T-cell (primary cell): Measurements from ENCODE around the gene RUBCNL. TPM values are rescaled to one million over a fixed set of nuclear protein-coding genes. Genes with fewer than 3 reads are reported as not detected.

Source experiments
- ATAC-seq, 4 experiments: fragments of 200-7000 bp in 3 of 4; fragments of 150-1000 bp in 1 of 4; cut with Tn5 transposase; replicated peaks in 1 of 4; 1 replicate in 3 of 4; 2 replicates in 1 of 4; pipeline ENCODE4 v1.10.0; 2021; ENCODE audit warnings: moderate library complexity in 3 of 4, mild to moderate bottlenecking in 2 of 4, moderate number of reproducible peaks in 1 of 4
- CTCF ChIA-PET, 2 donors: fragments of 300-600 bp; sonication (Branson Sonifier 250); formaldehyde crosslinking; loops; one replicate each; lab custom pipeline; 2022; ENCODE audit warnings: antibody characterized with exemption in 2 of 2; lab: Charles Lee
- POLR2A ChIA-PET, 2 donors: fragments of 300-600 bp; sonication (Branson Sonifier 250); formaldehyde crosslinking; loops; one replicate each; lab custom pipeline; 2022; ENCODE audit warnings: antibody characterized with exemption in 2 of 2; lab: Charles Lee
- DNase-seq, 35 experiments: peaks; one replicate each; pipeline versions ENCODE4 v3.0.0 to v3.0.0-alpha.2; 2013 to 2023
- H3K27ac ChIP-seq: one replicate; pipeline ENCODE4 v1.5.1; 2013; ENCODE audit warnings: low read length
- H3K27me3 ChIP-seq, 2 experiments: replicated peaks in 1 of 2; 1 replicate in 1 of 2; 2 replicates in 1 of 2; pipeline versions ENCODE4 v1.6.1 to v1.7.0; 2013; ENCODE audit warnings: low read length in 1 of 2, mixed read lengths in 1 of 2; ENCODE audit not compliant: control insufficient read depth in 2 of 2, insufficient read depth in 2 of 2; ENCODE audit errors: extremely low read depth in 1 of 2
- H3K36me3 ChIP-seq, 2 donors: 1 replicate in 1 of 2; 2 replicates in 1 of 2; pipeline versions ENCODE4 v1.6.1 to v1.7.0; 2013; ENCODE audit warnings: low read length in 1 of 2; ENCODE audit not compliant: control insufficient read depth in 2 of 2, insufficient read depth in 1 of 2; ENCODE audit errors: extremely low read depth in 1 of 2
- H3K4me1 ChIP-seq, 2 experiments: 1 replicate in 1 of 2; 2 replicates in 1 of 2; pipeline versions ENCODE4 v1.6.1 to v1.7.0; 2013; ENCODE audit warnings: low read length in 2 of 2, mixed read lengths in 1 of 2; ENCODE audit not compliant: insufficient read depth in 2 of 2, control insufficient read depth in 1 of 2; ENCODE audit errors: extremely low read depth in 1 of 2
- H3K4me3 ChIP-seq, 2 donors: 1 replicate in 1 of 2; 2 replicates in 1 of 2; pipeline versions ENCODE4 v1.5.1 to v1.7.0; 2013; ENCODE audit warnings: mild to moderate bottlenecking in 2 of 2, low read length in 1 of 2, moderate library complexity in 1 of 2; ENCODE audit not compliant: control insufficient read depth in 1 of 2; ENCODE audit errors: extremely low read depth in 1 of 2
- H3K9me3 ChIP-seq: 2 replicates; pipeline ENCODE4 v1.7.0; 2013
- H3K27ac Mint-ChIP-seq, 2 donors: one replicate each; pipeline ENCODE4 v1.8.0; 2020 to 2021; ENCODE audit warnings: mild to moderate bottlenecking in 2 of 2, mixed read lengths in 2 of 2
- H3K27me3 Mint-ChIP-seq, 2 donors: one replicate each; pipeline ENCODE4 v1.8.0; 2021 to 2022; ENCODE audit warnings: mixed read lengths in 2 of 2
- H3K36me3 Mint-ChIP-seq: one replicate; pipeline ENCODE4 v1.8.0; 2021; ENCODE audit warnings: mixed read lengths
- H3K4me1 Mint-ChIP-seq, 3 donors: one replicate each; pipeline ENCODE4 v1.8.0; 2020 to 2022; ENCODE audit warnings: mixed read lengths in 3 of 3, mild to moderate bottlenecking in 1 of 3
- H3K4me3 Mint-ChIP-seq, 3 donors: one replicate each; pipeline ENCODE4 v1.8.0; 2020 to 2022; ENCODE audit warnings: mild to moderate bottlenecking in 3 of 3, mixed read lengths in 3 of 3, moderate library complexity in 3 of 3
- H3K9me3 Mint-ChIP-seq, 3 donors: one replicate each; pipeline ENCODE4 v1.8.0; 2020 to 2022; ENCODE audit warnings: mixed read lengths in 3 of 3
- WGBS: methylation state at CpG from one replicate; pipeline ENCODE4 v1.1.5; 2013; ENCODE audit warnings: missing lambda C conversion rate; ENCODE audit not compliant: insufficient coverage; 5-methylcytosine and 5-hydroxymethylcytosine counted together
- total RNA-seq, 35 experiments: library from RNA in 6 of 35; stranded (reverse) in 6 of 35; fragments of 120-200 nt in 1 of 35; gene quantifications; one replicate each; pipeline versions ENCODE4 v1.2.1 to v1.2.4 and lab custom pipeline; 2013 to 2026

Gene RUBCNL
- total RNA-seq, 5 donors from 2014 or later (not counting 1 experiment from before 2014, with no cell fraction given): 1.4 to 11.7 (median 2.2) TPM

- H3K4me3 ChIP-seq: no peak overlapping the region
- H3K4me1 ChIP-seq: no peaks in the 10 kb centered on the region
- H3K27ac Mint-ChIP-seq: no peak overlapping the region
- no peaks in the 10 kb centered on the region for H3K9me3 ChIP-seq
- no peaks in the 10 kb centered on the region for H3K36me3 Mint-ChIP-seq
- H3K27me3 Mint-ChIP-seq: no peaks in the 10 kb centered on the region
- H3K4me3 Mint-ChIP-seq: no peak overlapping the region
- WGBS: 80% methylated on average over 1 of the region's 5 CpGs
- ATAC-seq: no peak
- DNase-seq: no peak
- no peak overlapping the region for H3K27ac ChIP-seq
- POLR2A ChIA-PET: no interaction called here
- H3K9me3 Mint-ChIP-seq: peaks cover 0 to 4% (median 3%) of the 10 kb centered on the region in 3 donors
- H3K36me3 ChIP-seq: no peaks in the 10 kb centered on the region
- peaks cover 0 to 2% of the 10 kb centered on the region in 2 experiments for H3K27me3 ChIP-seq
- peaks cover 7 to 9% (median 8%) of the 10 kb centered on the region in 3 donors for H3K4me1 Mint-ChIP-seq
- CTCF ChIA-PET: interaction anchor here (0.6 to 0.7 kb wide), 4 partner anchors 10 to 243 kb away, joined by 3 to 5 read pairs (median 3); no protein-coding TSS in a partner anchor
These were observed 32.0 kb downstream of the RUBCNL start for GRCh38 chr13:46355088-46355468.

- Histone ChIP-seq H3K4me3 (no peak overlapping the region), H3K9me3 (no peaks in the 10 kb centered on the region), H3K27me3 (peaks cover 0 to 5% of the 10 kb centered on the region in 2 experiments), H3K27ac (no peak overlapping the region), H3K36me3 (no peaks in the 10 kb centered on the region), H3K4me1 (no peaks in the 10 kb centered on the region)
- peaks cover 7 to 9% (median 8%) of the 10 kb centered on the region in 3 donors for H3K4me1 Mint-ChIP-seq
- ATAC-seq: peak in 3 of 4 experiments; percentile 48 to 89 (median 78)
- WGBS: 56% methylated on average over 3 of the region's 9 CpGs
- H3K27me3 Mint-ChIP-seq: no peaks in the 10 kb centered on the region
- H3K36me3 Mint-ChIP-seq: no peaks in the 10 kb centered on the region
- H3K4me3 Mint-ChIP-seq: no peak overlapping the region
- CTCF ChIA-PET: interaction anchor here (0.6 to 0.7 kb wide), 3 partner anchors 10 to 242 kb away, joined by 3 read pairs; no protein-coding TSS in a partner anchor
- DNase-seq: peak in 1 of 35 experiments; percentile 6
- H3K9me3 Mint-ChIP-seq: peaks cover 0 to 4% (median 3%) of the 10 kb centered on the region in 3 donors
- POLR2A ChIA-PET: no interaction called here
- peak overlapping the region; percentile 63 to 65 for H3K27ac Mint-ChIP-seq
These were observed 32.6 kb downstream of the RUBCNL start for GRCh38 chr13:46354156-46355087.

- ChIA-PET CTCF (no interaction called here), POLR2A (no interaction called here)
- H3K27me3 Mint-ChIP-seq: no peaks in the 10 kb centered on the region
- H3K9me3 Mint-ChIP-seq: peaks cover 0 to 4% (median 3%) of the 10 kb centered on the region in 3 donors
- Histone ChIP-seq H3K27ac (no peak overlapping the region), H3K9me3 (no peaks in the 10 kb centered on the region), H3K36me3 (no peaks in the 10 kb centered on the region), H3K4me3 (no peak overlapping the region), H3K27me3 (peaks cover 0 to 5% of the 10 kb centered on the region in 2 experiments), H3K4me1 (no peaks in the 10 kb centered on the region)
- DNase-seq (no peak), ATAC-seq (no peak)
- no peak overlapping the region for H3K4me3 Mint-ChIP-seq
- no CpG with 5 or more reads among the region's 8 CpGs for WGBS
- peaks cover 7 to 9% (median 8%) of the 10 kb centered on the region in 3 donors for H3K4me1 Mint-ChIP-seq
- no peak overlapping the region for H3K27ac Mint-ChIP-seq
- peaks cover 2% of the 10 kb centered on the region for H3K36me3 Mint-ChIP-seq
These were observed 34.2 kb downstream of the RUBCNL start for GRCh38 chr13:46352805-46353204.

- Histone ChIP-seq H3K4me3 (no peak overlapping the region), H3K27me3 (peaks cover 0 to 5% of the 10 kb centered on the region in 2 experiments), H3K9me3 (no peaks in the 10 kb centered on the region), H3K36me3 (no peaks in the 10 kb centered on the region), H3K27ac (no peak overlapping the region), H3K4me1 (no peaks in the 10 kb centered on the region)
- Mint-ChIP-seq H3K9me3 (peaks cover 0 to 4% (median 3%) of the 10 kb centered on the region in 3 donors), H3K4me1 (peaks cover 6 to 8% (median 7%) of the 10 kb centered on the region in 3 donors), H3K36me3 (peaks cover 2% of the 10 kb centered on the region), H3K27me3 (peaks cover 0 to 2% of the 10 kb centered on the region in 2 donors), H3K4me3 (no peak overlapping the region), H3K27ac (no peak overlapping the region)
- DNase-seq (no peak), ATAC-seq (no peak)
- 98% methylated on average over 11 of the region's 11 CpGs for WGBS
- POLR2A ChIA-PET: no interaction called here
- CTCF ChIA-PET: no interaction called here
These were observed 37.0 kb downstream of the RUBCNL start for GRCh38 chr13:46350003-46350402.

- ChIA-PET CTCF (interaction anchor here in 1 of 2 donors (0.7 kb wide), 1 partner anchor 25 kb away, joined by 4 read pairs; no protein-coding TSS in a partner anchor), POLR2A (interaction anchor here in 1 of 2 donors (0.6 kb wide), 1 partner anchor 9 kb away, joined by 4 read pairs; no protein-coding TSS in a partner anchor)
- H3K36me3 ChIP-seq: no peaks in the 10 kb centered on the region
- H3K27ac ChIP-seq: no peak overlapping the region
- Mint-ChIP-seq H3K4me3 (no peak overlapping the region), H3K9me3 (no peaks in the 10 kb centered on the region), H3K27ac (no peak overlapping the region), H3K36me3 (peaks cover 2% of the 10 kb centered on the region), H3K27me3 (peaks cover 0 to 2% of the 10 kb centered on the region in 2 donors), H3K4me1 (no peaks in the 10 kb centered on the region)
- ATAC-seq (no peak), DNase-seq (no peak)
- 57% methylated on average over 1 of the region's 1 CpG for WGBS
- H3K27me3 ChIP-seq: peaks cover 0 to 5% of the 10 kb centered on the region in 2 experiments
- H3K9me3 ChIP-seq: no peaks in the 10 kb centered on the region
- H3K4me1 ChIP-seq: no peaks in the 10 kb centered on the region
- no peak overlapping the region for H3K4me3 ChIP-seq
These were observed 38.1 kb downstream of the RUBCNL start for GRCh38 chr13:46348961-46349360.

GRCh38 chr13:46347277-46347676 lies 39.8 kb downstream of the RUBCNL start:
- no peaks in the 10 kb centered on the region for H3K9me3 Mint-ChIP-seq
- no peak overlapping the region for H3K27ac Mint-ChIP-seq
- CTCF ChIA-PET: no interaction called here
- Histone ChIP-seq H3K36me3 (no peaks in the 10 kb centered on the region), H3K9me3 (no peaks in the 10 kb centered on the region), H3K4me3 (no peak overlapping the region), H3K4me1 (no peaks in the 10 kb centered on the region), H3K27me3 (peaks cover 0 to 5% of the 10 kb centered on the region in 2 experiments), H3K27ac (no peak overlapping the region)
- H3K36me3 Mint-ChIP-seq: peaks cover 2% of the 10 kb centered on the region
- no peak overlapping the region for H3K4me3 Mint-ChIP-seq
- WGBS: 89% methylated on average over 3 of the region's 4 CpGs
- peaks cover 0 to 2% of the 10 kb centered on the region in 2 donors for H3K27me3 Mint-ChIP-seq
- DNase-seq (no peak), ATAC-seq (no peak)
- peaks cover 3 to 4% (median 4%) of the 10 kb centered on the region in 3 donors for H3K4me1 Mint-ChIP-seq
- POLR2A ChIA-PET: no interaction called here
